GM12891 (cell line): ENCODE results near the gene GYG2.
"Not testable (repeated sequence)": the region's sequence is repeated elsewhere in the genome, so short reads cannot be mapped to it uniquely, and the experiment has no call there.

Source experiments
- POLR2A ChIP-seq: IDR thresholded peaks from 2 replicates; pipeline ENCODE4 v1.6.1; 2011; ENCODE audit warnings: low read depth, low read length, control low read depth
- POLR2AphosphoS5 ChIP-seq: IDR thresholded peaks from 2 replicates; pipeline ENCODE4 v1.6.1; 2011; ENCODE audit warnings: low read depth, low read length, control low read depth
- POU2F2 ChIP-seq: IDR thresholded peaks from 2 replicates; pipeline ENCODE4 v1.6.1; 2011; ENCODE audit warnings: low read depth, mild to moderate bottlenecking, control low read depth, low read length, moderate library complexity

GRCh38 chrX:2780472-2781225 is 48.1 kb upstream of the GYG2 start:
- not testable (repeated sequence) for TF ChIP-seq POLR2A, POLR2AphosphoS5, POU2F2
